ENCODE results near the gene SLIT3.
"Not testable (repeated sequence)": the region's sequence is repeated elsewhere in the genome, so short reads cannot be mapped to it uniquely, and the experiment has no call there.

The SLIT3 gene

DNA sequence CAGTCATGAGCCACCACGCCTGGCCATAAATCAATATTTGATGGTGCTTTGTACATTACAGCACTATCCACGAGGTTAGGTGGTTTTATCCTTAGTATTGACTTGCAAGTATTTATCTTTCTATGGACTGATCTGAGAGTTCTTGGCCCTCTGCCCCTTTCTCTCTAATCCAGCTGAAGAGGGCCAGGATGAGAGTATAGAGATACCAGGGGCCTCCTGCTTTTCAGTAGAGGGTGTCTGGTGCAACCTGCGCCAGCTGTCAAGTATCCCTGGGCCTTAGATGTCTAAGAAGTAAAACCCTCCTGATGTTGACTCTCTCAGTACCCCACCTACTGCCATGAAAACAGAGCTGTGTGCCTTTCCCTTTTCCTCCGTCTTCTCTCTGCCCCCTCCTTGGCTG lies 153.4 kb downstream of the SLIT3 start:
- no peak for DNase-seq (ENCODE audit: low read depth)
- no peak for TF ChIP-seq CTCF (conservative IDR thresholded peaks at IDR 0.05; ENCODE audit: low read depth, low read length)
- H3K4me3 ChIP-seq (ENCODE audit: low read length) = no peak overlapping the region

DNA sequence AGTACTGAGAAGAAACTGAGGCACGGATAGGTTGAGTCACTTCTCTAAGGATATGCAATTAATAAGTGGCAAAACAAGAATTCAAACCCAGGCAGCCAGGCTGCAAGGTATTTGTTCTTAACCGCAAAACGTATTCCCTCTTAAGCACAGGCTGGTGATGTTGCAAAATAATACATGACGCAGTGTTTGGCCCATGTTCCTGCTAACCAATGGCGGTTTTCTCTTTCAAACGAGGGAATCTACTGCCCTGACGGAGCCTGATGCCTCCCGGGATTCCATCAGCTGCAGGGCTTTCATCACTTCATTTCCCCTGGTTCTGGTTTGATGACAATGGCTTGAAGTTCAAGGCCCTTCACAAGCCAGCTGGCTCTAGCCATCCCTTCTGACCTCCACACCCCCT lies 154.8 kb downstream of the SLIT3 start:
- TF ChIP-seq CTCF (conservative IDR thresholded peaks at IDR 0.05; ENCODE audit: low read depth, low read length) = no peak
- no peak for DNase-seq (ENCODE audit: low read depth)
- H3K4me3 ChIP-seq (ENCODE audit: low read length) = no peak overlapping the region

- peak; percentile 69 for DNase-seq (ENCODE audit: low read depth)
- no peak for TF ChIP-seq CTCF (conservative IDR thresholded peaks at IDR 0.05; ENCODE audit: low read depth, low read length)
- no peak overlapping the region for H3K4me3 ChIP-seq (ENCODE audit: low read length)
Observed at GRCh38 chr5:169142264-169142970, 158.5 kb downstream of the SLIT3 start.

DNA sequence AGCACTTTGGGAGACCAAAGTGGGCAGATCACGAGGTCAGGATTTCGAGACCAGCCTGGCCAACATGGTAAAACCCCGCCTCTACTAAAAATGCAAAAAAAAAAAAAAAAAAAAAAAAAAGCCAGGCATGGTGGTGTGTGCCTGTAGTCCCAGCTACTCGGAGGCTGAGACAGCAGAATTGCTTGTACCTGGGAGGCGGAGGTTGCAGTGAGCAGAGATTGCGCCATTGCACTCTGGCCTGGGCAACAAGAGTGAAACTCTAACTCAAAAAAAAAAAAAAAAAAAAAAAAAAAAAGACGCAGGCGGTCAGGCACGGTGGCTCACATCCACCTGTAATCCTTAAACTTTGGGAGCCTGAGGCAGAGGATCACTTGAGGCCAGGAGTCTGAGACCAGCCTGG lies 160.7 kb downstream of the SLIT3 start:
- not testable (repeated sequence) for DNase-seq (ENCODE audit: low read depth); H3K4me3 ChIP-seq (ENCODE audit: low read length)

- no peak overlapping the region for H3K4me3 ChIP-seq (ENCODE audit: low read length)
- no peak for TF ChIP-seq CTCF (conservative IDR thresholded peaks at IDR 0.05; ENCODE audit: low read depth, low read length)
- no peak for DNase-seq (ENCODE audit: low read depth)
Observed at GRCh38 chr5:169139480-169140050, 161.4 kb downstream of the SLIT3 start.

GRCh38 chr5:169133531-169133930 lies 167.4 kb downstream of the SLIT3 start:
- H3K4me3 ChIP-seq (ENCODE audit: low read length) = no peak overlapping the region
- no peak for TF ChIP-seq CTCF (conservative IDR thresholded peaks at IDR 0.05; ENCODE audit: low read depth, low read length)
- DNase-seq (ENCODE audit: low read depth) = no peak

DNA sequence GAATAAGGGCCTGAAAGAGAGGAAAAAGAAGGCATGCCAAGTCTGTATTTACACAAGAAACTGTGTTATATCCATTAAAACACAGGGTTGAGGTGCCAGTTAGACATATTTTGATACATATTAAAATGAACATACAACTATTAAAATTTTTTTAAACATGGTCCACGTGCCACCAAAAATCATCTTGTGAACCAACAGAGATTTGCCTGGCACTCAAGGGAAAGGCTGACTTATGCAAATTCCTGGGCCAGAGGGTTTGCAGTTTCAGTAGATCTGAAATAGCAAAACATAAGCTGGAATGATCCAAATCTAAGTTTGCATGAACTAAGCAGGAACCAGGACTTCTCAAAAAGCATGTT lies 168.7 kb downstream of the SLIT3 start:
- no peak for TF ChIP-seq CTCF (conservative IDR thresholded peaks at IDR 0.05; ENCODE audit: low read depth, low read length)
- no peak for DNase-seq (ENCODE audit: low read depth)
- H3K4me3 ChIP-seq (ENCODE audit: low read length) = no peak overlapping the region

Measured in retinal pigment epithelial cell (primary cell).